RPMI7951 (cell line): Measurements from ENCODE around the gene RIN3. TPM values are rescaled to one million over a fixed set of nuclear protein-coding genes. Genes with fewer than 3 reads are reported as not detected.

ENCODE experiments used
- DNase-seq: peaks from one replicate; pipeline ENCODE4 v3.0.0-alpha.2; 2012; ENCODE audit warnings: low read depth
- total RNA-seq: library from RNA; depleted of rRNA; stranded (reverse); fragments of >200 nt; shearing (Covaris generic); gene quantifications from 2 replicates; pipeline ENCODE4 v1.2.3, GENCODE V29; 2014

Gene RIN3
- total RNA-seq, 1 experiment from 2014 or later = 6.4 TPM

- DNase-seq = no peak
Measured at GRCh38 chr14:92575061-92575747, 61.6 kb downstream of the RIN3 start.

- DNase-seq = no peak
Measured at GRCh38 chr14:92575748-92576303, 62.2 kb downstream of the RIN3 start.

DNA sequence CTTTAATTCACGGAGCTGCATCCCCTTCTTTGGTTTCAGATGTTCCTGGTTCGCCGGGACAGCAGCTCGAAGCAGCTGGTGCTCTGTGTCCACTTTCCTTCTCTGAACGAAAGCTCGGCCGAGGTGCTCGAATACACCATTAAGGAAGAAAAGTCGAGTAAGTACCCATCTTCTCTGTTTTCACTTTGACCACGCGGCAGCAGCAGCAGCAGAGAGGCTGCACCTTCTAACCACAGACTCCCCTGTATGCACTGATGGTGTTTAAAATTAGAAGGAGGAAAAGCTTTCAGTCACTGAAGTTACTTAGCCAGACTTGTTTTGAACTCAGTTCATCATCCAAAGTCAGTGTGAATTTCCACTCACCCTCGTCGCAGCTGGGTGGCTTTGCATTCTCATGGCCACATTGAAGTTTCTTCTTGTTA, 63.8 kb downstream of the RIN3 start:
- DNase-seq = no peak

DNA sequence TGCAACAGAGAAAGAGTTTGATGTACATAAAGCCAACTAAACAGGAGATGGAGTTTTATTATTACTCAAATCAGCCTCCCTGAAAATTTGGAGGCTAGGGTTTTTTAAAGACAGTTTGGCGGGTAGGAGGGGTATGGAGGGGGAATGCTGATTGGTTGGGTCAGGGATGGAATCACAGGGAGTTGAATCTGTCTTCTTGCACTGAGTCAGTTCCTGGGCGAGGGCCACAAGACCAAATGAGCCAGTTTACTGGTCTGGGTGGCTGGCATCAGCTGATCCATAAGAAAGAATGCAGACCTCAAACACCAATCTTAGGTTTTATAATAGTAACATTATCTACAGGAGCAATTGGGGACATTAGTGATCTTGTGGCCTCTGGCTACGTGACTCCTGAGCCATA, 64.9 kb downstream of the RIN3 start:
- peak; percentile 83 for DNase-seq

DNA sequence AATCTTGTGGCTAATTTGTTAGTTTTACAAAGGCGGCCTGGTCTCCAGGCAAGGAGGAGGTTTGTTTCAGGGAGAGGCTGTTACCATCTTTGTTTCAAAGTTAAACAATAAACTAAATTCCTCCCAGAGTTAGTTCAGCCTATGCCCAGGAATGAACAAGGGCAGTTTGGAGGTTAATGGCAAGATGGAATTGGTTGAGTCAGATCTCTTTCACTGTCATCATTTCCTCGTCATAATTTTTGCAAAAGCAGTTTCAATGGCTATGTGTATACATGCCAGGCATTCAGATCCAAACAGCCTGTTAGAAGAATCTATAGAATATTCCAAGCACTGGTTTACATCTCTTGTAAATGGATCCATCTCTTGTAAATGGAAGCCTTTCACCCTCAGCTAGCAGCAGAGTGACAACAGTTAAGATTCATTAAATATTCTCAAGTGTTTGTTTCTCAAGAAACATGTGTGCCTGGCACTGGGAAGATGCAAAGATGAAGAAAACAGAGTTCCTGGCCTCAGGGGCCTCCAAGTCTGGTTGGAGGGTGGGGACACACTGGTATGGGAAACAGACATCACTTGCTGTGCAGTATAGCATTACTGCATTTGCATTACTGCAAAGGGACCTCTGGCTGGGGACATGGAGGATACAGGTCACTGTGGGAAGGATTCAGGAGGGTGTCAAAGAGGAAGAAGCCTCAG, 65.8 kb downstream of the RIN3 start:
- DNase-seq = no peak

DNA sequence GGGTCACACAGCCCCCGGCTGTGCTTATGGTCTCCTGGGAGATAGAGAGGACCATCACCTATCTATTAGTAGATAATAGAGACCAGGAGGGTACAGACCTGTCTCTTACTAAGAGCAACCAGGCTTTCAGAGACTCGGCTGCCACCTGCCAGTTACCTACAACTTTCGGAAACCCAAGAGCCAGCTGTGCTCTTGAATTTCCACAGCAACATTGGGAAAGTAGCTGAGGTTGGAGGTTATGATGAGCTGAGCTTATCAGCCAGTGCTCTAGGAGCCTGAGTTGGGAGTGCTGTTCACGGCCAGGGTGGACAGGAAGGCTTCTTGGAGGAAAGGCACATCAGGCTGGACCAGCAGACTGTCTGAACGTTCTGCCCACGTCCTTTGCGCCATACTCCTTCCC, 67.6 kb downstream of the RIN3 start:
- no peak for DNase-seq

GRCh38 chr14:92581966-92582566, 68.5 kb downstream of the RIN3 start:
- no peak for DNase-seq

DNA sequence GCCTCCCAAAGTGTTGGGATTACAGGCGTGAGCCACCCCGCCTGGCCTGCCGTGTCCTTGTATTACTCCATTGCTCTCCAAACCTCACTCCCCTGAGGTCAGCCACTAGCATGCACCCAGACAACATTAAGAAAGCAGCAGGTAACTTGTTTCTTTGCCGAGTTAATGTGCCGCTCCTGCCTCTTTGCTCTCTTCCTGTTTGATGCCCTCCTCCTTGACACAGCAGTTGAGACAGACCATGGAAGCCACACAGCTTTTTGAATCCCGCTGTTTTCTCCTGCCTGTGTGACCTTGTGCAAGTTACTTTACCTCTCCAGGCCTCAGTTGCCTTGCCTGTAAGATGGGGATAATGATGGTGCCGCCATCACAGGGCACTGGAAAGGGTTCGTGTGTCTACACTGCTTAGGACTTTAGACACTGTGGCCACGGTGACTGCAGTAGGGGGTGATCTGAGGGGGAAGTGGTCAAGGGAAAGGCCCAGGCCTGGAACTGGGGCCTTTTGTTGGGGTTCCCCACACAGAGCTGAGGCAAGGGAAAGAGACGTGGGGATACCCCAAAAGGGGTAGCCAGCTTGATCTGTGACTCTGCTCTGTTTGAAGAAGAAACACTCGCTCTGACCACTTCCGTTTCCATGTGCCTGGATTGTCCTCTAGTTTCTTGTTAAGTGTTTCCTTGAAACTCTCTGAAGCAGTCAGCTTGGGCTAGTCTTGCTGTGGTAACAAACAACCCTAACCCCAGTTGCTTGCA, 69.3 kb downstream of the RIN3 start:
- DNase-seq = no peak

DNA sequence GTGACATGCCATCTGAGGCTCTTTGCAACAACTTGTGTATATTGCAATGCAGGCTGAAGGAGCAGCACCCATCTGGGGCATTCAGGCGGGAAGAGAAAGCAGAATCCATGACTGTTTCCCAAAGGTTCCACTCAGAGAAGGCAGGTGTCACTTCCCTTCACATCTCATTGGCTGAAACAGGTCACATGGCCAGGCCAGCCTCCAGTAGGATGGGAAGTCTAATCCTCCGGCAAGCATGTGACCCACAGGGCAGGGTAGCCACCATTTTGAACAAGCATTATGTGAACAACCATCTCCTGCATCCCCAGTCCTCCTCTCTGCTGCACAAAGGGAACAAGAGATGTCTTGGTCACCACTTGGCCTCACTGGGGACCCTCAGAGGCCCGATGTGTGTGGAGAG, 70.6 kb downstream of the RIN3 start:
- no peak for DNase-seq

DNA sequence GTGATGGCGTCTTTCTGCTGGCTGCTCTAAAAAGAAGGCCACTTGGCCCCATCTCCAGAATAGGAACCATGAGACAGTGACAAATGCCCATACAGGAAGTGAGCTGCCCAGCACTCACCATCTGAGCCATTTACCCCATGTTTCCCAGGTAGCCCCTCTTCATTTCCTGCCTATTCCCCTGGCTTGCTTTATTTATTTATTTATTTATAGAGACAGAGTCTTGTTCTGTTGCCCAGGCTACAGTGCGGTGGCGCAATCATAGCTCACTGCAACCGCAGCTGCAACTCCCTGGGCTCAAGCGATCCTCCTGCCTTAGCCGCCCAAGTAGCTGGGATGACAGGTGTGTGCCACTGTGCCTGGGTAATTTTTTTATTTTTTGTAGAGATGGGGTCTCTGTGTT, 71.2 kb downstream of the RIN3 start:
- peak; percentile 25 for DNase-seq

DNA sequence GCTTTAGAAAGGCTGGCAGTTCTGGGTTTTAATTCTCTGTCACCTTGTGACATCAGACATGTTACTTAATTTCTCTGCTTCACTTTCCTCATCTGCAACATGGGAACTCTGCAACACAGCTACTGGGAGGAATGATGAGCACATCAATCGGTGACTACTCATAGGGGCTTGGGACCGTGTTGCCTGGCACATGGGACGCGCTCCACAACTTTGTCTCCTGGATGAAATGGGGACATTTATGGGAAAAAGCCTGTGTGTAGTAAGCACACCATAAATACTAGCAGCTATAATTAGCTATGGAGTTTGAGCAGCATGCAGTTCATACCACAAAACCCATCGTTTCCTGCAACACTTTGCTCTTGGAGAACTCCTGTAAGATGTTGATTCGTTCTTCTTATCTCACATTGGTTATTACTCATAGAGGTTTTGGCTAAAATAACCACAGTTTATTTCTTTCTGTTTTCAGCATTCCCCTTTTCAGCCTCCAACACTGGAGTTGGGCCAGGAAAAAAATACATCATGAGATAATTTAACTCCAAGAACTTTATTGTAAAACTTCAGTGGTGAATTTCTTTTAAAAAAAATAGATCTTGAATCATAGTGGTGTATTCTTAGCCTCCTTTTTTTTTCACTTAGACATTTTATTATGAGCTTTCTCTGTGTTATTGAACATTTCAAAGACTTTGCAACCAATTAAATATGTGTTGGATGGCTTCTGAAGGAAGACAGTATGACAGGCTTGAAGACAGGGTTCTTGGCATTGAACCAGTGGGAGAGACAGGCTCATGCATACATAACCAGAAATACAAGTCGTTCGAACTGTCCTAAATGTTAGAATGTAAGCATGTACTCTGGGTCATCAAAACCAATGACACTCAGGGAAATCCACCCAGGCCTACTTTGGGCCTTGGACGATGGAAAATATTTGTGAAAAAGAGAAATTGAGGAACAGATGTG, 72.7 kb downstream of the RIN3 start:
- peak; percentile 97 for DNase-seq

DNA sequence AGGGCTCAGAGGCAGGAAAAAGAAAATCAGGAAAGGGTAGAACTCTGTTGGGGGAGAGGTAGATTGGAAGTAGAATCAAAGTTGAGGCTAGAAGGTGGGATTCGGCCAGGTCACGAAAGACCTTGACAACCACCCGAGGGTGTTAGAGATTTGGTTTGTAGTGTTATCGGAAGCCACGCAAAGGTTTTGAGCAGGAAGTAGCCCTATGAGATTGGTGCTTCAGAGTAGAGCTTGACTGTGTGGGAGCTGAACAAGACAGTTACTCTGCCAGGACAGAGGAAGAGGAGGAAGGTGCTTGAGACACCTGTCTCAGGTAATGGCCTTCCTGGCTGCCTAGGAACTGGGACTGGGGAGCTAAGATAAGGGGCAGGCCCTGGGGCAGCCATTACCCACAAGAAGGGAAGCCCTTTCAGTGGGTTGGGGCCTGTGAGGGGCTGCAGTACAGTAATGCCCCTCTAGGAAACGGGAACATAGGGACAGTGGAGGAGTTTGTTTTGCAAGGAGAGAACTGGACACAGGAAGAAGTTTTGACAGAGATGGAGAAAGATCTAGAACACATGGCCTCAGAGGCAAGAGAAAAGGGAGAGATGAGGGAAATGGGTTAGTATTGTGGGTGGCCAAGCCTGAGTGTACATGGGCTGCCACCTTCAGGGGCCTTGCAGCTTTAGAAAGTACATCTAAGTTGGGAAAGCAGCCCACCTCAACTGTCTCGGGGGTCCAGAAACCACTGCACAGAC, 73.5 kb downstream of the RIN3 start:
- no peak for DNase-seq

- DNase-seq = no peak
Measured at GRCh38 chr14:92587700-92588085, 74.1 kb downstream of the RIN3 start.

- DNase-seq = peak; percentile 24
Measured at GRCh38 chr14:92589213-92589852, 75.8 kb downstream of the RIN3 start.

- DNase-seq = no peak
Measured at GRCh38 chr14:92590176-92590575, 76.6 kb downstream of the RIN3 start.

DNA sequence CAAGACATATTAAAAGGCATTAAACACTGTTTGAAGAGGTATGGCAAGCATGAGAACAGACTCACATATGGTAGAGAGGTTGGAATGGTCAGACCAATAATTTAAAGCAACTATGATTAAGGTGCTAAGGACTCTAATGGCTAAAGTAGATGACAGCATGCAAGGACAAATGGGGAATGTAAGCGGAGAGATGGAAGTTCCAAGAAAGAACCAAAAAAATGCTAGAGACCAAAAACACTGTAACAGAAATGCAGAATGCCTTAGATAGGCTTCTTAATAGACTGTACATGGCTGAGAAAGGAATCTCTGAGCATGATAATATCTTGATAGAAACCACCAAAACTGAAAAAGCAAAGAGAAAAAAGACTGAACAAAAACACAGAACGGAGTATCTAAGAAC, 77.4 kb downstream of the RIN3 start:
- no peak for DNase-seq

GRCh38 chr14:92591346-92591745, 77.8 kb downstream of the RIN3 start:
- no peak for DNase-seq

DNA sequence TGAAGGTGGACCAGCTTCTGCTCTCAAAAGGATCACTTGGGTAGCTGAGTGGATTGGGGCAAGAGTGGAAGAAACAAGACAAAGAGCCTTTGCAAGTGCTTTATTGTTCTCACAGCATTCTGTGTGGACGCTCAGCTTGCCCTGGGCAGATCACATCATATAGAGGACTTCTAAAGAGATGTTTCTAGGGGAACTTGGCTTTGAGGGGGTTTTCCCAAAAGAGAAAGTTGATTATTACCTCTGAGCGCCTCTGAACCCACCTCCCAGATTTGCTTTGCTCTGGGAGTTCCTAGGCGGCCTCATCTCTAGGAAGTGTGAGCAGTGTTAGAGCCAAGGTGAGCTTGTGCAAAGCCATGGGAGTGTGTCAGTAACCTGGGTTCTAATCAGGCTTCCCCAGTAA, 81.7 kb downstream of the RIN3 start:
- DNase-seq = no peak

DNA sequence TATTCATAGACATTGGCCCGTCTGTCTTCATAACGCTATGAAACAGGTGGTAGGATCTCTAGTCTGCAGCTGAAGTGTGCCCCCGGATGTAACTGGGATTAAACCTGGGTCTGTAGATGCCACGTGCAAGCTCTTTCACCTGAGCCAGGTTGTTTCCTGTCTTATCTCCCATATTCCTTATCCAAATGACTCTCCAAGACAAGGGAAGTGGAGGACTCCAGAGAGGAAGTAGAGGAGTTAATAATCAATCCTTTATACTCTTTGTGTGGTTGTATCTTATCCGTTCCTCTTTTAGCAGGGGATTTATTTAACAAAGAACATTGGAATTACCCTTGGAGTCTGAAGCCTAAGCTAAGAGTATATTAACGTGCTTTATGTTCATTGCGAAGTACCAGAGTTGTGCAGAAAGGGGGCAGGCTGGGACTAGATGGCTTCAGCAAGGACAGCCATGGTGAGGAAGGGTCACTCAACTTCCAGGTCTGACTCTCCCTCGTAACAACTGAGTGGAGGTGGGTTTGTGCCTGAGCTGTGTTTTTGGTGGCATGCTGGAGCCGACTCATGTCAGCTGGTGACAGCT, 82.8 kb downstream of the RIN3 start:
- no peak for DNase-seq
